GM19328 (cell line): ENCODE data around the gene TRMT10A.

Source experiments
- ATAC-seq: cut with Tn5 transposase; IDR thresholded peaks from one replicate; pipeline ENCODE4 v1.9.1; 2021; ENCODE audit warnings: mild to moderate bottlenecking, moderate library complexity; ENCODE audit not compliant: unreplicated experiment

The TRMT10A gene

GRCh38 chr4:99563310-99564186 lies at the start of gene TRMT10A:
Gene TRMT10A, minus strand, starts transcription at chr4:99564039. Its CDS starts 4,701 bp downstream, at chr4:99559338.
- peak; percentile 95 for ATAC-seq

- no peak for ATAC-seq
Observed at GRCh38 chr4:99612704-99613103, 48.9 kb upstream of the TRMT10A start.

GRCh38 chr4:99612281-99612680 lies 48.4 kb upstream of the TRMT10A start:
- ATAC-seq: no peak

GRCh38 chr4:99610605-99611175 lies 46.9 kb upstream of the TRMT10A start:
- no peak for ATAC-seq

GRCh38 chr4:99608417-99608816 lies 44.6 kb upstream of the TRMT10A start:
- no peak for ATAC-seq

GRCh38 chr4:99606716-99607115 lies 42.9 kb upstream of the TRMT10A start:
- no peak for ATAC-seq

GRCh38 chr4:99594818-99595217 lies 31.0 kb upstream of the TRMT10A start:
- no peak for ATAC-seq

GRCh38 chr4:99593781-99594641 lies 30.2 kb upstream of the TRMT10A start:
- ATAC-seq: no peak

GRCh38 chr4:99591757-99592156 lies 27.9 kb upstream of the TRMT10A start:
- no peak for ATAC-seq

- ATAC-seq: no peak
Observed at GRCh38 chr4:99587803-99588202, 24.0 kb upstream of the TRMT10A start.

- no peak for ATAC-seq
Observed at GRCh38 chr4:99587309-99587708, 23.5 kb upstream of the TRMT10A start.

GRCh38 chr4:99586797-99587196 lies 23.0 kb upstream of the TRMT10A start:
- no peak for ATAC-seq

GRCh38 chr4:99586322-99586721 lies 22.5 kb upstream of the TRMT10A start:
- no peak for ATAC-seq

GRCh38 chr4:99585516-99585915 lies 21.7 kb upstream of the TRMT10A start:
- ATAC-seq: no peak

- ATAC-seq: no peak
Observed at GRCh38 chr4:99578714-99579113, 14.9 kb upstream of the TRMT10A start.

- peak; percentile 89 for ATAC-seq
Observed at GRCh38 chr4:99574530-99575324, 10.9 kb upstream of the TRMT10A start, which contains the start of gene MTTP. Gene MTTP, plus strand, starts transcription at chr4:99574824. Its CDS starts 86 bp downstream, at chr4:99574910.

GRCh38 chr4:99573735-99574368 lies 10.0 kb upstream of the TRMT10A start:
- ATAC-seq: no peak

- no peak for ATAC-seq
Observed at GRCh38 chr4:99572527-99573240, 8.8 kb upstream of the TRMT10A start.

GRCh38 chr4:99571883-99572282 lies 8.0 kb upstream of the TRMT10A start:
- ATAC-seq: no peak
